Measurements from ENCODE around the gene EVPLL. TPM values are rescaled to one million over a fixed set of nuclear protein-coding genes. Genes with fewer than 3 reads are reported as not detected.

The EVPLL gene
- total and polyA plus RNA-seq, 9 of the 15 experiments (the other 6 are each of a cell fraction or from before 2014, with no cell fraction given): not detected

- Histone ChIP-seq H3K9ac (ENCODE audit: insufficient read depth in 1 of 2, low read depth in 2 of 2, low read length in 2 of 2) (no peak overlapping the region), H3K27me3 (ENCODE audit: control insufficient read depth in 2 of 2, insufficient read depth in 2 of 2, low read length in 2 of 2) (peaks cover 0 to 17% of the 10 kb centered on the region in 2 experiments; a peak in 2 of 5 replicates), H3K4me2 (ENCODE audit: insufficient read depth, low read length) (no peak overlapping the region), H2AFZ (ENCODE audit: low read depth, low read length) (no peak overlapping the region), H4K20me1 (replicated peaks; ENCODE audit: control insufficient read depth, insufficient read depth, low read length) (no peaks in the 10 kb centered on the region), H3K4me3 (no peak overlapping the region), H3K36me3 (ENCODE audit: control insufficient read depth, insufficient read depth, low read length) (no peaks in the 10 kb centered on the region), H3K27ac (ENCODE audit: extremely low read depth, low read depth, low read length) (no peak overlapping the region), H3K9me3 (replicated peaks; ENCODE audit: control insufficient read depth, insufficient read depth, low read depth, low read length) (no peaks in the 10 kb centered on the region), H3K79me2 (ENCODE audit: control insufficient read depth, insufficient read depth, low read length) (no peaks in the 10 kb centered on the region), H3K4me1 (replicated peaks in 1 of 2; ENCODE audit: control insufficient read depth in 2 of 2, insufficient read depth in 2 of 2, low read length in 2 of 2) (peaks cover 0 to 28% of the 10 kb centered on the region in 2 experiments; a peak in 2 of 5 replicates), H3K9me1 (ENCODE audit: control insufficient read depth, insufficient read depth, low read length) (no peaks in the 10 kb centered on the region)
- ChIA-PET CTCF (ENCODE audit: low intra/inter-chr PET ratio) (no interaction called here), POLR2A (interaction anchor here (0.6 kb wide), 1 partner anchor 1621 kb away, joined by 3 read pairs; no protein-coding TSS in a partner anchor)
- in situ Hi-C loops (cut with MboI) (no loop called here), intact Hi-C loops (cut with micrococcal nuclease) (no loop called here)
- WGBS (ENCODE audit: insufficient coverage, low coverage, missing lambda C conversion rate): 15% methylated on average over 9 of the region's 15 CpGs
- DNase-seq (ENCODE audit: extremely low read depth in 1 of 4, low spot score in 3 of 4) (no peak), ATAC-seq (no peak), FAIRE-seq (no peak)
- no TSS peak for BruUV-seq (replicated peaks)
- TF ChIP-seq MXD1 (CRISPR knock-in tag; IDR thresholded peaks at IDR 0.05; ENCODE audit: borderline replicate concordance, poor library complexity, severe bottlenecking): no peak
- no peak for TF ChIP-seq KDM5B (IDR thresholded peaks at IDR 0.05; ENCODE audit: insufficient replicate concordance, low read depth, low read length)
- no peak for TF ChIP-seq CHD2 (IDR thresholded peaks at IDR 0.05; ENCODE audit: low read depth, low read length)
- TF ChIP-seq, protein P1, sequence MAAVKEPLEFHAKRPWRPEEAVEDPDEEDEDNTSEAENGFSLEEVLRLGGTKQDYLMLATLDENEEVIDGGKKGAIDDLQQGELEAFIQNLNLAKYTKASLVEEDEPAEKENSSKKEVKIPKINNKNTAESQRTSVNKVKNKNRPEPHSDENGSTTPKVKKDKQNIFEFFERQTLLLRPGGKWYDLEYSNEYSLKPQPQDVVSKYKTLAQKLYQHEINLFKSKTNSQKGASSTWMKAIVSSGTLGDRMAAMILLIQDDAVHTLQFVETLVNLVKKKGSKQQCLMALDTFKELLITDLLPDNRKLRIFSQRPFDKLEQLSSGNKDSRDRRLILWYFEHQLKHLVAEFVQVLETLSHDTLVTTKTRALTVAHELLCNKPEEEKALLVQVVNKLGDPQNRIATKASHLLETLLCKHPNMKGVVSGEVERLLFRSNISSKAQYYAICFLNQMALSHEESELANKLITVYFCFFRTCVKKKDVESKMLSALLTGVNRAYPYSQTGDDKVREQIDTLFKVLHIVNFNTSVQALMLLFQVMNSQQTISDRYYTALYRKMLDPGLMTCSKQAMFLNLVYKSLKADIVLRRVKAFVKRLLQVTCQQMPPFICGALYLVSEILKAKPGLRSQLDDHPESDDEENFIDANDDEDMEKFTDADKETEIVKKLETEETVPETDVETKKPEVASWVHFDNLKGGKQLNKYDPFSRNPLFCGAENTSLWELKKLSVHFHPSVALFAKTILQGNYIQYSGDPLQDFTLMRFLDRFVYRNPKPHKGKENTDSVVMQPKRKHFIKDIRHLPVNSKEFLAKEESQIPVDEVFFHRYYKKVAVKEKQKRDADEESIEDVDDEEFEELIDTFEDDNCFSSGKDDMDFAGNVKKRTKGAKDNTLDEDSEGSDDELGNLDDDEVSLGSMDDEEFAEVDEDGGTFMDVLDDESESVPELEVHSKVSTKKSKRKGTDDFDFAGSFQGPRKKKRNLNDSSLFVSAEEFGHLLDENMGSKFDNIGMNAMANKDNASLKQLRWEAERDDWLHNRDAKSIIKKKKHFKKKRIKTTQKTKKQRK (IDR thresholded peaks at IDR 0.05; ENCODE audit: borderline replicate concordance, low read depth, low read length): no peak
- TF ChIP-seq, protein P2, sequence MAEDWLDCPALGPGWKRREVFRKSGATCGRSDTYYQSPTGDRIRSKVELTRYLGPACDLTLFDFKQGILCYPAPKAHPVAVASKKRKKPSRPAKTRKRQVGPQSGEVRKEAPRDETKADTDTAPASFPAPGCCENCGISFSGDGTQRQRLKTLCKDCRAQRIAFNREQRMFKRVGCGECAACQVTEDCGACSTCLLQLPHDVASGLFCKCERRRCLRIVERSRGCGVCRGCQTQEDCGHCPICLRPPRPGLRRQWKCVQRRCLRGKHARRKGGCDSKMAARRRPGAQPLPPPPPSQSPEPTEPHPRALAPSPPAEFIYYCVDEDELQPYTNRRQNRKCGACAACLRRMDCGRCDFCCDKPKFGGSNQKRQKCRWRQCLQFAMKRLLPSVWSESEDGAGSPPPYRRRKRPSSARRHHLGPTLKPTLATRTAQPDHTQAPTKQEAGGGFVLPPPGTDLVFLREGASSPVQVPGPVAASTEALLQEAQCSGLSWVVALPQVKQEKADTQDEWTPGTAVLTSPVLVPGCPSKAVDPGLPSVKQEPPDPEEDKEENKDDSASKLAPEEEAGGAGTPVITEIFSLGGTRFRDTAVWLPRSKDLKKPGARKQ (CRISPR knock-in tag; IDR thresholded peaks at IDR 0.05): no peak
- TF ChIP-seq RNF2 (IDR thresholded peaks at IDR 0.05): no peak
- no peak for TF ChIP-seq PCBP1 (IDR thresholded peaks at IDR 0.05; ENCODE audit: low read depth, low read length, poor library complexity, severe bottlenecking)
- TF ChIP-seq PTRF (tag; IDR thresholded peaks at IDR 0.05): no peak
- TF ChIP-seq NCOA2 (IDR thresholded peaks at IDR 0.05; ENCODE audit: partially characterized antibody in 2 of 2): no peak
- TF ChIP-seq SUPT5H (IDR thresholded peaks at IDR 0.05): no peak
- no peak for TF ChIP-seq ZC3H8 (IDR thresholded peaks at IDR 0.05)
- no peak for TF ChIP-seq ZBTB43 (CRISPR knock-in tag; IDR thresholded peaks at IDR 0.05)
These were observed 3.0 kb downstream of the EVPLL start for GRCh38 chr17:18380471-18381157.

Data from K562 (cell line).